Measurements from ENCODE around the gene USP31.

USP31 gene

GRCh38 chr16:23141033-23141432 lies 8.2 kb downstream of the USP31 start:
- Histone ChIP-seq H3K27ac (ENCODE audit: low read depth, low read length) (no peak overlapping the region), H3K4me1 (ENCODE audit: control insufficient read depth, insufficient read depth, low read length) (peaks cover 10% of the 10 kb centered on the region), H3K36me3 (ENCODE audit: control insufficient read depth, insufficient read depth, low read length) (no peaks in the 10 kb centered on the region), H3K9ac (ENCODE audit: low read length) (no peak overlapping the region), H3K4me3 (ENCODE audit: low read length) (no peak overlapping the region), H3K27me3 (ENCODE audit: control insufficient read depth, insufficient read depth, low read length) (no peaks in the 10 kb centered on the region)

DNA sequence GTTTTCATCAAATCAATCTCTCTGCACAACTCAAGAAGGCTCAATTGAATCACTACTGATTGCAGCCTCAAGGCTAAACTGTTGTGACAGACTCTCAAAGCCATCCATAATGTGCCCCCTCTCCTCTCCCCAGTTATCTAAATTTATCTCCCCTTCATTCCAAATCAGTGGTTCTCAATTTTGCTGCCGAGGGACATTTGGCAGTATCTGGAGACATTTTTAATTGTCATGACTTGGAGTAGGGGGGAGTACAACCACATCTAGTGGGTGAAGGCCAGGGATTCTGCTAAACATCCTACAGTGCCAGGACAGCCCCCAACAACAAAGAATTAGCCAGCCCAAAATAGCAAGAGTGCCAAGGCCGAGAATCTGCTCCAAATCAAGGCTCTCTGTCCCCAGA lies 9.1 kb downstream of the USP31 start:
- Histone ChIP-seq H3K27me3 (ENCODE audit: control insufficient read depth, insufficient read depth, low read length) (no peaks in the 10 kb centered on the region), H3K36me3 (ENCODE audit: control insufficient read depth, insufficient read depth, low read length) (no peaks in the 10 kb centered on the region), H3K27ac (ENCODE audit: low read depth, low read length) (no peak overlapping the region), H3K4me1 (ENCODE audit: control insufficient read depth, insufficient read depth, low read length) (peaks cover 10% of the 10 kb centered on the region), H3K4me3 (ENCODE audit: low read length) (no peak overlapping the region), H3K9ac (ENCODE audit: low read length) (no peak overlapping the region)

DNA sequence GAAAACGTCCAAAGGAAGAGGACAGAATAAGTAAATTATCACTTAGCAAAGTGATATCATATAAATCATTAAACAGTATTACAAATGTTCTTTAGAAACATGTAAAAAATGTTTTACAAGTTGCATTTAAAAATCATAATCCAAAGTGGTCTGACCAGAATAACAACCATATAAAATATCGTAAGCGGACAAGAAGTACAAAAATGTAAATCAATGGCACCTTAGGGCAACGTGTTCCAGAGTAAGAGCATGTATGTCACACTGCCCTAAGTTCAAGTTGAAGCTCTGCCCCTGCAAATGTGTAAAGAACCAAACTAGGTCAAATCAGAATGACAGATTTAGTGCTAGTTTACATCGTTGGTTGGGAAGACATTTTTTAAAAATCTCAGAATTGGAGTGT lies 11.4 kb downstream of the USP31 start:
- no peaks in the 10 kb centered on the region for H3K27me3 ChIP-seq (ENCODE audit: control insufficient read depth, insufficient read depth, low read length)
- peaks cover 18% of the 10 kb centered on the region for H3K4me1 ChIP-seq (ENCODE audit: control insufficient read depth, insufficient read depth, low read length)
- no peak overlapping the region for H3K27ac ChIP-seq (ENCODE audit: low read depth, low read length)
- no peaks in the 10 kb centered on the region for H3K36me3 ChIP-seq (ENCODE audit: control insufficient read depth, insufficient read depth, low read length)
- no peak overlapping the region for H3K4me3 ChIP-seq (ENCODE audit: low read length)
- no peak overlapping the region for H3K9ac ChIP-seq (ENCODE audit: low read length)

GRCh38 chr16:23137256-23137655 lies 12.0 kb downstream of the USP31 start:
- H3K9ac ChIP-seq (ENCODE audit: low read length): no peak overlapping the region
- no peak overlapping the region for H3K27ac ChIP-seq (ENCODE audit: low read depth, low read length)
- peaks cover 20% of the 10 kb centered on the region for H3K4me1 ChIP-seq (ENCODE audit: control insufficient read depth, insufficient read depth, low read length)
- no peak overlapping the region for H3K4me3 ChIP-seq (ENCODE audit: low read length)
- no peaks in the 10 kb centered on the region for H3K27me3 ChIP-seq (ENCODE audit: control insufficient read depth, insufficient read depth, low read length)
- no peaks in the 10 kb centered on the region for H3K36me3 ChIP-seq (ENCODE audit: control insufficient read depth, insufficient read depth, low read length)

- no peaks in the 10 kb centered on the region for H3K36me3 ChIP-seq (ENCODE audit: control insufficient read depth, insufficient read depth, low read length)
- no peak overlapping the region for H3K9ac ChIP-seq (ENCODE audit: low read length)
- H3K27me3 ChIP-seq (ENCODE audit: control insufficient read depth, insufficient read depth, low read length): no peaks in the 10 kb centered on the region
- H3K4me1 ChIP-seq (ENCODE audit: control insufficient read depth, insufficient read depth, low read length): peaks cover 19% of the 10 kb centered on the region
- no peak overlapping the region for H3K27ac ChIP-seq (ENCODE audit: low read depth, low read length)
- H3K4me3 ChIP-seq (ENCODE audit: low read length): no peak overlapping the region
Measured at GRCh38 chr16:23134274-23134673, 15.0 kb downstream of the USP31 start.

- H3K27ac ChIP-seq (ENCODE audit: low read depth, low read length): peak overlapping the region; percentile 90
- H3K4me3 ChIP-seq (ENCODE audit: low read length): peak overlapping the region; percentile 48
- H3K36me3 ChIP-seq (ENCODE audit: control insufficient read depth, insufficient read depth, low read length): no peaks in the 10 kb centered on the region
- H3K27me3 ChIP-seq (ENCODE audit: control insufficient read depth, insufficient read depth, low read length): no peaks in the 10 kb centered on the region
- H3K9ac ChIP-seq (ENCODE audit: low read length): no peak overlapping the region
- peaks cover 19% of the 10 kb centered on the region for H3K4me1 ChIP-seq (ENCODE audit: control insufficient read depth, insufficient read depth, low read length)
Measured at GRCh38 chr16:23132775-23133463, 16.3 kb downstream of the USP31 start.

GRCh38 chr16:23131931-23132621 lies 17.2 kb downstream of the USP31 start:
- no peaks in the 10 kb centered on the region for H3K36me3 ChIP-seq (ENCODE audit: control insufficient read depth, insufficient read depth, low read length)
- H3K4me3 ChIP-seq (ENCODE audit: low read length): no peak overlapping the region
- H3K9ac ChIP-seq (ENCODE audit: low read length): no peak overlapping the region
- H3K4me1 ChIP-seq (ENCODE audit: control insufficient read depth, insufficient read depth, low read length): peaks cover 19% of the 10 kb centered on the region
- peak overlapping the region; percentile 90 for H3K27ac ChIP-seq (ENCODE audit: low read depth, low read length)
- no peaks in the 10 kb centered on the region for H3K27me3 ChIP-seq (ENCODE audit: control insufficient read depth, insufficient read depth, low read length)

DNA sequence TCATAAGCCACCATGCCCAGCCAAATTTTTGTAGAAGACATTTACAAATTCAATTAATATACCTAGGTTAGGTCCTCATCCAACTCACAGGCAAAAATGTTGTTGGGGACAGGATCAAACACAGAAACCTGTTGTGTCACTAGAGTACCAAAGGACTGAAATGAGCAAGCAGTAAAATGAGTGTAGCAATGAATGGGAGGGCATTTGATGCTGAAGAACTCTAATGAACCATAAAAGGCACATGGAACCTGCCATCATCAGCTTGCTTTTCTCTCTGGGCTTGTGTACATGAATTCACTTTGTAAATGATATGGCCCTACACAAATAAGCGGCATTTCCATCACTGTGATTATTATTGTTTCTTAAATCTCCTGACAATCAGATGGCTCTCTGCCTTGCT lies 17.8 kb downstream of the USP31 start:
- no peak overlapping the region for H3K4me3 ChIP-seq (ENCODE audit: low read length)
- no peaks in the 10 kb centered on the region for H3K36me3 ChIP-seq (ENCODE audit: control insufficient read depth, insufficient read depth, low read length)
- H3K27ac ChIP-seq (ENCODE audit: low read depth, low read length): peak overlapping the region; percentile 90
- H3K9ac ChIP-seq (ENCODE audit: low read length): no peak overlapping the region
- peaks cover 19% of the 10 kb centered on the region for H3K4me1 ChIP-seq (ENCODE audit: control insufficient read depth, insufficient read depth, low read length)
- H3K27me3 ChIP-seq (ENCODE audit: control insufficient read depth, insufficient read depth, low read length): no peaks in the 10 kb centered on the region

DNA sequence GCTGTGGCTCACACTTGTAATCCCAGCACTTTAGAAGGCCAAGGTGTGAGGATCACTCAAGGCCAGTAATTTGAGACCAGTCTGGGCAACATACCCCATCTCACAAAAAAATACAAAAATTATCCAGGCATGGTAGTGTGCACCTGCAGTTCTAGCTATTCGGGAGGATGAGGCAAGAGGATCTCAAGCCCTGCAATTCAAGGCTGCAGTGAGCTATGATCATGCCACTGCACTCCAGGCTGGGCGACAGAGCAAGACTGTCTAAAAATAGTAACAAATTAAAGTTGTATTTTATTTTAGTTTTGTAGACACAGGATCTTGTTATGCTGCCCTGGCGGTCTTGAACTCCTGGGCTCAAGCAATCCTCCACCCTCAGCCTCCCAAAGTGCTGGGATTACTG lies 18.2 kb downstream of the USP31 start:
- Histone ChIP-seq H3K9ac (ENCODE audit: low read length) (no peak overlapping the region), H3K4me3 (ENCODE audit: low read length) (no peak overlapping the region), H3K36me3 (ENCODE audit: control insufficient read depth, insufficient read depth, low read length) (no peaks in the 10 kb centered on the region), H3K4me1 (ENCODE audit: control insufficient read depth, insufficient read depth, low read length) (peaks cover 19% of the 10 kb centered on the region), H3K27me3 (ENCODE audit: control insufficient read depth, insufficient read depth, low read length) (no peaks in the 10 kb centered on the region), H3K27ac (ENCODE audit: low read depth, low read length) (peak overlapping the region; percentile 90)

- H3K36me3 ChIP-seq (ENCODE audit: control insufficient read depth, insufficient read depth, low read length): no peaks in the 10 kb centered on the region
- H3K4me3 ChIP-seq (ENCODE audit: low read length): no peak overlapping the region
- H3K9ac ChIP-seq (ENCODE audit: low read length): no peak overlapping the region
- no peaks in the 10 kb centered on the region for H3K27me3 ChIP-seq (ENCODE audit: control insufficient read depth, insufficient read depth, low read length)
- peaks cover 29% of the 10 kb centered on the region for H3K4me1 ChIP-seq (ENCODE audit: control insufficient read depth, insufficient read depth, low read length)
- peak overlapping the region; percentile 30 for H3K27ac ChIP-seq (ENCODE audit: low read depth, low read length)
Measured at GRCh38 chr16:23129686-23130085, 19.6 kb downstream of the USP31 start.

DNA sequence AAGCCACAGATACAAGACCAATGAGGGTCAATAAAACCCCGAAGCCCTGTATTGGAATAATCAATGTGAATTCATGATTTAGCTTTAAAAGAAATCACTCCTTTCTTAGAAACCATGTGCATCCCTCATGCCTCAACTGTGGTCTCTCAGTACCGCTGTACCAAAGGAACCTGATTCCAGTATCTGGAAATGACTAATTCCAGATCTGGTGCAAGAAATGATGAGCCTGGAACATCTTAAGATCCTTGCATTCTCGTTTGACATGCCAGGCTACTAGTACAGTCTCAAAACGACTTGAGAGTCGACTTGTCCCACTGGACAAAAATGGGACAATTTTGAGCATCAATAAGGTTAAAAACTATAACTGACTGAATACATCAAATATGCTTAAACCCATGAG lies 21.2 kb downstream of the USP31 start:
- H3K9ac ChIP-seq (ENCODE audit: low read length): no peak overlapping the region
- peaks cover 28% of the 10 kb centered on the region for H3K4me1 ChIP-seq (ENCODE audit: control insufficient read depth, insufficient read depth, low read length)
- no peak overlapping the region for H3K4me3 ChIP-seq (ENCODE audit: low read length)
- H3K27me3 ChIP-seq (ENCODE audit: control insufficient read depth, insufficient read depth, low read length): no peaks in the 10 kb centered on the region
- H3K27ac ChIP-seq (ENCODE audit: low read depth, low read length): peak overlapping the region; percentile 66
- no peaks in the 10 kb centered on the region for H3K36me3 ChIP-seq (ENCODE audit: control insufficient read depth, insufficient read depth, low read length)

- Histone ChIP-seq H3K9ac (ENCODE audit: low read length) (no peak overlapping the region), H3K4me3 (ENCODE audit: low read length) (no peak overlapping the region), H3K36me3 (ENCODE audit: control insufficient read depth, insufficient read depth, low read length) (no peaks in the 10 kb centered on the region), H3K4me1 (ENCODE audit: control insufficient read depth, insufficient read depth, low read length) (peaks cover 28% of the 10 kb centered on the region), H3K27ac (ENCODE audit: low read depth, low read length) (no peak overlapping the region), H3K27me3 (ENCODE audit: control insufficient read depth, insufficient read depth, low read length) (no peaks in the 10 kb centered on the region)
Measured at GRCh38 chr16:23125277-23125676, 24.0 kb downstream of the USP31 start.

- peak overlapping the region; percentile 58 for H3K27ac ChIP-seq (ENCODE audit: low read depth, low read length)
- no peak overlapping the region for H3K9ac ChIP-seq (ENCODE audit: low read length)
- H3K27me3 ChIP-seq (ENCODE audit: control insufficient read depth, insufficient read depth, low read length): no peaks in the 10 kb centered on the region
- peaks cover 36% of the 10 kb centered on the region for H3K4me1 ChIP-seq (ENCODE audit: control insufficient read depth, insufficient read depth, low read length)
- H3K4me3 ChIP-seq (ENCODE audit: low read length): no peak overlapping the region
- H3K36me3 ChIP-seq (ENCODE audit: control insufficient read depth, insufficient read depth, low read length): no peaks in the 10 kb centered on the region
Measured at GRCh38 chr16:23124315-23124714, 24.9 kb downstream of the USP31 start.

All from rectal smooth muscle tissue (tissue), 1 donor.